GM18951 (cell line): ENCODE measurements around the gene MLANA.

ENCODE experiments used
- POLR2A ChIP-seq: IDR thresholded peaks from 4 replicates; pipeline ENCODE4 v1.6.1; 2011; ENCODE audit warnings: mild to moderate bottlenecking; ENCODE audit not compliant: insufficient read length, insufficient read depth; ENCODE audit errors: extremely low read depth
- in situ Hi-C: fragments of 300-500 bp; cut with MboI; formaldehyde crosslinking; loops from one replicate; pipeline ENCODE4 v1.12.0; 2022; ENCODE audit warnings: low sequenced_read_pairs, mixed read lengths, inconsistent platforms; ENCODE audit not compliant: unreplicated experiment

MLANA gene

DNA sequence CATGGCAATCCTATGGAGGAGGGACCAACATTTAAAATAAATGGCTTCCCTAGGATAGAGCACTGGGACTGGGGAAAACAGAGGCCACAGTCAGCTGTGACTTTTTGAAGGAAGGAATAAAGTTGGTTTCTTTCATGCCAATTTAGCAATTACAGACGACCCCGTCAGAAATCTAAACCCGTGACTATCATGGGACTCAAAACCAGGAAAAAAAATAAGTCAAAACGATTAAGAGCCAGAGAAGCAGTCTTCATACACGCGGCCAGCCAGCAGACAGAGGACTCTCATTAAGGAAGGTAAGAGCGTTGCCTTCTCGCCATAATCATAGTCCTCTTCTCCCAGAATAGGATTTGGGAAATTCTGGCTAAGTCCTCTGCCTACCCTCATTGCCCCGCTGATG, at the start of gene MLANA:
Gene MLANA, plus strand, starts transcription at position 249 of the 400 bp plus-strand sequence. CDS start 1,586 bp downstream, outside the sequence.
- in situ Hi-C loops, result no loop called here
- no peak for TF ChIP-seq POLR2A

- no peak for TF ChIP-seq POLR2A
- in situ Hi-C loops, result no loop called here
These were observed 48.7 kb upstream of the MLANA start for GRCh38 chr9:5841771-5842573.

- in situ Hi-C loops, result no loop called here
- no peak for TF ChIP-seq POLR2A
These were observed 47.5 kb upstream of the MLANA start for GRCh38 chr9:5842929-5843793.

- in situ Hi-C loops, result no loop called here
- no peak for TF ChIP-seq POLR2A
These were observed 46.8 kb upstream of the MLANA start for GRCh38 chr9:5843794-5844471.

DNA sequence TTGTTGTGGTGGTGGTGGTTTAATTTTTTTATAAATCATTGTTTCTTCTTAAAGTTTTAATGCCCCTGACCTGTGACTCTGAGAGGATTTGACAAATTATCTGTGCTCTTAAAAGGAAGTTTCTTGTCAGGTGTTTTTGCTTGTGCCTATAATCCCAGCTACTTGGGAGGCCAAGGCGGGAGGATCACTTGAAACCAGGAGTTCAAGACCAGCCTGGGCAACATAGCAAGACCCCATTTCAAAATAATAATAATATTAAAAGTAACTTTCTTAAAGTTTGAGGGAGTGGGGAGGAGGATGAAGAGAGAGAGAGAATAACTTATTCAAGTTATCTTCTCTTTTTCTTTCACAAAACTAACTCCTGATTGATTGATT, 45.5 kb upstream of the MLANA start:
- no peak for TF ChIP-seq POLR2A
- in situ Hi-C loops, result no loop called here

- in situ Hi-C loops, result no loop called here
- TF ChIP-seq POLR2A, result no peak
These were observed 44.6 kb upstream of the MLANA start for GRCh38 chr9:5846096-5846495.

DNA sequence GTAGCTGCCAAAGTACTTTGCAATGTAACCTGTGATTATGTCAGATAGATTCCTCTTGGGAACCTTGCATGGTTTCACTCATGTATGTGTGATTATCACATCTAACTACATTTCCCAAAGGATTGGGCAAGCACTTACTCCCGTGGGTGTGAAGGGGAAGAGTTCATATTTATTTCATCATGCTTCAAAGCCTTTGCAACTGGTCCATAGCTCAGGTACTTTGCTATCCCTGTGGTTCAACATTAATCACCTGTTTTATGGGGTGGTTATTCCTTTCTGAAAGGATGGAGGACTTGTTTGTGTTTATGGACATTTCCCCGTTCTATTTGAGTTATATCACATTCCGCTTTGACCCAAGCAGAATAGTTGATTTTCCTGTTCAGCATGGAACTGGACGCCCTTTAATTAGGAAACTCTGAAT, 44.2 kb upstream of the MLANA start:
- no peak for TF ChIP-seq POLR2A
- in situ Hi-C loops, result no loop called here

GRCh38 chr9:5848372-5848882, 42.3 kb upstream of the MLANA start:
- in situ Hi-C loops, result no loop called here
- TF ChIP-seq POLR2A, result no peak

DNA sequence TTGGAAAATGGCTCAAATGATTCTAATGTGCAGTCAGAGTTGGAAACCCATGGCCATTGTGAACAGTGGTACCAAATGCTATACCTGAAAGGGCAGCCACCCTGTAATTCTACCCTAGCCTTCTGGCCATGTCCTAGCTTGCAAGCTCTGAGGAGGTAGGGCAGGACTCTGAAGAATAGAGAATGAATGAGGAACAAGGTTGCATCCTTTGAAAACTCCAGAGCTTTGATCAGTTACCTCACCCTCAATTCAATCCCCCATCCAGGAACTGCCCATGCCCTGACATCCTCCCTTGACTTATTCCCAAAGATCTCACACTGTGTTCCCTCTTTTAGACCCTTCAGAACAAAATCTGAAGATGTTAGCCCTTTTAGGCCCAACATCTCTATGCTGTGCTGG, 40.0 kb upstream of the MLANA start:
- no peak for TF ChIP-seq POLR2A
- in situ Hi-C loops, result no loop called here

GRCh38 chr9:5851445-5851844, 39.2 kb upstream of the MLANA start:
- in situ Hi-C loops, result no loop called here
- TF ChIP-seq POLR2A, result no peak

GRCh38 chr9:5852987-5853386, 37.7 kb upstream of the MLANA start:
- in situ Hi-C loops, result no loop called here
- no peak for TF ChIP-seq POLR2A

DNA sequence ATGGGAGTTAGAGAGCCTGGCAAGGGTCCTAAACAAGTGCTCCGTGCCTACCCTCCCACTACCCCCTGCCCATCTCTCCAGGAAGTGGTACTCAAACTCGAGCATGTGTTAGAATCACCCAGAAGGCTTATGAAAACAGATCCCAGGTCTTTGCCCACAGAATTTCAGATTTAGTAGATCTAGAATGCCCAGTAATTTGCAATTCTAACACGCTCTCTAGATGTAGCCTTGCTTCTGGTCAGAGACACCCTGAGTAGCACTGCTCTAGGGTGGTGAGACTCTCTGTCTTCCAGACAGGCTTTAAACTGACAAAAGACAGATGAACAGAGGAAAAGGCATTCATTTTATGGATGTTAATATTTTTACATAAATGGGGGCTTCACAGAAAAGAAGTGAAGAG, 37.1 kb upstream of the MLANA start:
- in situ Hi-C loops, result no loop called here
- TF ChIP-seq POLR2A, result no peak

DNA sequence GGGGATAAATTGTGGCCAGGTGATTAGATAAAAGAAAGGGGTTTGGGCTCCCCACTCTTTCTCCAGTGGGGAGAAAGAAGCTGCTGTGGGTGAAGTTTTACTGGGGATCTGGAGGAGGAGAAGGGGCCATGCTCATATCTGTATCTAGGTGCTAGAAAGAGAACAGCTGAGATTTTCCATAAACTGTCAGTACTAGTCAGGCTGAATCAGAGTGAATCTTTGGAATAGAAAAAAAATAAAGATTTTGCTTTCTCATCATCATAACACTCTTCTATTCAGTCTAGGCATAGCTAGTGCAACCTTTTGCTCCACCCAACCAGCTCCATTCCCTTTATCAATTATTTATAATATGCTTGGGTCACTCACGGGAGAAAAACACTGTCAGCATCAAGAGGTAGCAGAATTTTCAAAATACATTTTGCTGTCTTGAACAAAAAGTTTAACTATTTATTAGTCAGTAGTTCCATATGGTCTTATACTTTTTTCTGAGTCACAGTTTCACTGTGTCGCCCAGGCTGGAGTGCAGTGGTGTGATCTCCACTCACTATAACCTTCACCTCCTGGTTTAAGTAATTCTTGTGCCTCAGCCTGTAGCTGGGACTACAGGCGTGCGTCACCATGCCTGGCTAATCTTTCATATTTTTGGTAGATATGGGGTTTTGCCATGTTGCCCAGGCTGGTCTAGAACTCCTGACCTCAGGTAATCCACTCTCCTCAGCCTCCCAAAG, 36.5 kb upstream of the MLANA start:
- no peak for TF ChIP-seq POLR2A
- in situ Hi-C loops, result no loop called here

DNA sequence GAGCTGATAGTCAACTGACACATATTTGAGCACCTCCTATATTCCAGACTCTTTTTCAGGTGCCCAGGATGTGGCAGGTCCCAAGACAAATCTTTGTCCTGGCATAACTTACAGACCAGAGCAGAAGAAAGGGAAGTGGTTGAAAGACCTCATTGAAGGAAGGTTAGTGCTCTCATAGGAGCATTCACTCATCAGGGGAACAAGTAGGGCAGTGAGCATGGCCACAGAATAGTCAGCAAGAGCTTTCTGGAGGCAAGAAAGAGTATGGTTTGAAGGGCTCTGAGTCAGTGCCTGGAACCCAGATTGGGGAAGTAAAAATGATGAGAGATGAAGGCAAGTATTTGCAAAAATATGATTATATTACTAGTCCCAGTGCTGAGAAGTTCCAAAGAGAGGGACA, 32.8 kb upstream of the MLANA start:
- in situ Hi-C loops, result no loop called here
- no peak for TF ChIP-seq POLR2A
